ENCODE results near the gene BICDL2. TPM values are rescaled to one million over a fixed set of nuclear protein-coding genes. Genes with fewer than 3 reads are reported as not detected.

The BICDL2 gene
- total and polyA plus RNA-seq, 9 of the 15 experiments (the other 6 are each of a cell fraction or from before 2014, with no cell fraction given): 0.09 to 0.28 (median 0.09) TPM; not detected in 6

- Histone ChIP-seq H3K9ac (ENCODE audit: insufficient read depth in 1 of 2, low read depth in 2 of 2, low read length in 2 of 2) (peak overlapping the region in 1 of 2 experiments; percentile 84; a peak in 2 of 4 replicates), H3K79me2 (ENCODE audit: control insufficient read depth, insufficient read depth, low read length) (no peaks in the 10 kb centered on the region), H4K20me1 (replicated peaks; ENCODE audit: control insufficient read depth, insufficient read depth, low read length) (no peaks in the 10 kb centered on the region), H3K27ac (ENCODE audit: extremely low read depth, low read depth, low read length) (no peak overlapping the region), H3K27me3 (ENCODE audit: control insufficient read depth in 2 of 2, insufficient read depth in 2 of 2, low read length in 2 of 2) (peaks cover 0 to 15% of the 10 kb centered on the region in 2 experiments; a peak in 3 of 5 replicates), H3K36me3 (ENCODE audit: control insufficient read depth, insufficient read depth, low read length) (no peaks in the 10 kb centered on the region), H3K4me2 (ENCODE audit: insufficient read depth, low read length) (no peak overlapping the region), H3K4me1 (replicated peaks in 1 of 2; ENCODE audit: control insufficient read depth in 2 of 2, insufficient read depth in 2 of 2, low read length in 2 of 2) (peaks cover 19 to 52% of the 10 kb centered on the region in 2 experiments), H2AFZ (ENCODE audit: low read depth, low read length) (no peak overlapping the region), H3K4me3 (no peak overlapping the region), H3K9me1 (ENCODE audit: control insufficient read depth, insufficient read depth, low read length) (no peaks in the 10 kb centered on the region), H3K9me3 (replicated peaks; ENCODE audit: control insufficient read depth, insufficient read depth, low read depth, low read length) (no peaks in the 10 kb centered on the region)
- POLR2A ChIA-PET: interaction anchor here (1.2 kb wide), 1 partner anchor 26 kb away, joined by 3 read pairs; no protein-coding TSS in a partner anchor
- in situ Hi-C loops (cut with MboI): no loop called here
- CTCF ChIA-PET (ENCODE audit: low intra/inter-chr PET ratio): no interaction called here
- ATAC-seq: no peak
- no peak for FAIRE-seq
- TF ChIP-seq ELF1 (tag; IDR thresholded peaks at IDR 0.05) (no peak), YY1 (IDR thresholded peaks at IDR 0.05; ENCODE audit: borderline replicate concordance in 1 of 3, control insufficient read depth in 1 of 3, extremely low read depth in 1 of 3, insufficient read depth in 3 of 3, insufficient read length in 1 of 3, insufficient replicate concordance in 2 of 3, low read depth in 1 of 3, low read length in 2 of 3) (no peak), ZC3H11A (IDR thresholded peaks at IDR 0.05; ENCODE audit: low read depth, low read length) (no peak), HNRNPL (IDR thresholded peaks at IDR 0.05; ENCODE audit: low read depth, low read length) (no peak)
- TF ChIP-seq, protein P1, sequence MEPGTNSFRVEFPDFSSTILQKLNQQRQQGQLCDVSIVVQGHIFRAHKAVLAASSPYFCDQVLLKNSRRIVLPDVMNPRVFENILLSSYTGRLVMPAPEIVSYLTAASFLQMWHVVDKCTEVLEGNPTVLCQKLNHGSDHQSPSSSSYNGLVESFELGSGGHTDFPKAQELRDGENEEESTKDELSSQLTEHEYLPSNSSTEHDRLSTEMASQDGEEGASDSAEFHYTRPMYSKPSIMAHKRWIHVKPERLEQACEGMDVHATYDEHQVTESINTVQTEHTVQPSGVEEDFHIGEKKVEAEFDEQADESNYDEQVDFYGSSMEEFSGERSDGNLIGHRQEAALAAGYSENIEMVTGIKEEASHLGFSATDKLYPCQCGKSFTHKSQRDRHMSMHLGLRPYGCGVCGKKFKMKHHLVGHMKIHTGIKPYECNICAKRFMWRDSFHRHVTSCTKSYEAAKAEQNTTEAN (CRISPR knock-in tag; IDR thresholded peaks at IDR 0.05): no peak
- no TSS peak for BruUV-seq (replicated peaks)
- intact Hi-C loops (cut with micrococcal nuclease): no loop called here
- no peak for DNase-seq (ENCODE audit: extremely low read depth in 1 of 4, low spot score in 3 of 4)
- WGBS (ENCODE audit: insufficient coverage, low coverage, missing lambda C conversion rate): 85% methylated on average over 17 of the region's 17 CpGs
Measured at GRCh38 chr16:3085868-3086595, 49.3 kb upstream of the BICDL2 start.

Data from K562 (cell line).